ENCODE data around the gene EOGT.

EOGT gene

DNA sequence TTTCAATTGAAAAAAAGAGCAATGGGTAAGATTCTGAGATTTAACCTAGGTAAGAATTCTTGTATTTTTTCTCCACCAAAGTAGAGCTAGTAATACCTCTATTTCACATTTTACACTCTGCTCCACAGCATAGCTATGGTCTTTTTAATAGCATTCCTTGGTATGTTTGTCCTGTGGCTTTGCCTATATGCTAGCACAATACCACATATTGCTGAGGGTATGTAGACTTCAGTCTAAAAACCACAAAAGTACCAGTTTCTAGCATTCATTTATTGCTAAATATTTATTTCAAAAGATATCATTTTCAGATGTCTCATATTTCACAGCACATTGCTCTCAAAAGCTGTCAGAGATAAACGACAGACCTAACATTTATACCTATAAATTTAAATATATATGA lies 18.2 kb upstream of the EOGT start:
- DNase-seq = no peak
- peaks cover 3% of the 10 kb centered on the region for H3K27me3 Mint-ChIP-seq (ENCODE audit: low read depth, poor library complexity)
- peaks cover 62% of the 10 kb centered on the region for H3K36me3 Mint-ChIP-seq (ENCODE audit: low read depth)
- no peak overlapping the region for H3K4me3 Mint-ChIP-seq
- H3K9me3 Mint-ChIP-seq = no peaks in the 10 kb centered on the region
- H3K4me1 Mint-ChIP-seq = no peaks in the 10 kb centered on the region
- TF ChIP-seq, protein P1, sequence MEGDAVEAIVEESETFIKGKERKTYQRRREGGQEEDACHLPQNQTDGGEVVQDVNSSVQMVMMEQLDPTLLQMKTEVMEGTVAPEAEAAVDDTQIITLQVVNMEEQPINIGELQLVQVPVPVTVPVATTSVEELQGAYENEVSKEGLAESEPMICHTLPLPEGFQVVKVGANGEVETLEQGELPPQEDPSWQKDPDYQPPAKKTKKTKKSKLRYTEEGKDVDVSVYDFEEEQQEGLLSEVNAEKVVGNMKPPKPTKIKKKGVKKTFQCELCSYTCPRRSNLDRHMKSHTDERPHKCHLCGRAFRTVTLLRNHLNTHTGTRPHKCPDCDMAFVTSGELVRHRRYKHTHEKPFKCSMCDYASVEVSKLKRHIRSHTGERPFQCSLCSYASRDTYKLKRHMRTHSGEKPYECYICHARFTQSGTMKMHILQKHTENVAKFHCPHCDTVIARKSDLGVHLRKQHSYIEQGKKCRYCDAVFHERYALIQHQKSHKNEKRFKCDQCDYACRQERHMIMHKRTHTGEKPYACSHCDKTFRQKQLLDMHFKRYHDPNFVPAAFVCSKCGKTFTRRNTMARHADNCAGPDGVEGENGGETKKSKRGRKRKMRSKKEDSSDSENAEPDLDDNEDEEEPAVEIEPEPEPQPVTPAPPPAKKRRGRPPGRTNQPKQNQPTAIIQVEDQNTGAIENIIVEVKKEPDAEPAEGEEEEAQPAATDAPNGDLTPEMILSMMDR (IDR thresholded peaks at IDR 0.05) = no peak
- H3K27ac Mint-ChIP-seq = no peak overlapping the region

DNA sequence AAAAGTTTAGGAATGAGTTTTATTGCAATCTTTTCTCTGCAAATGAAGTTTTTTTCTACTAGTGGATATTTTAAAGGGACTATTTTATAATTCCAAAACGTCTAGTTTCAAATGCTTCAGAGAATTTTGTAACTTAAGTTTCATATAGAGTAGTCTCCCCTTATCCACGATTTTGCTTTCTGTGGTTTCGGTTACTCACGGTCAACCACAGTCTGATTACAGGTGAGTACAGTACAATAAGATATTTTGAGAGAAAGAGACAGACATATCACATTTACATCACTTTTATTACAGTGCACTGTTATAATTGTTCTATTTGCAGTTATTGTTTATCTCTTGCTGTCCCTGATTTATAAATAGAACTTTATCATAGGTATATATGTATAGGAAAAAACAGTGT lies 7.4 kb upstream of the EOGT start:
- Mint-ChIP-seq H3K9me3 (peaks cover 9% of the 10 kb centered on the region), H3K27ac (no peak overlapping the region), H3K27me3 (ENCODE audit: low read depth, poor library complexity) (no peaks in the 10 kb centered on the region)

DNA sequence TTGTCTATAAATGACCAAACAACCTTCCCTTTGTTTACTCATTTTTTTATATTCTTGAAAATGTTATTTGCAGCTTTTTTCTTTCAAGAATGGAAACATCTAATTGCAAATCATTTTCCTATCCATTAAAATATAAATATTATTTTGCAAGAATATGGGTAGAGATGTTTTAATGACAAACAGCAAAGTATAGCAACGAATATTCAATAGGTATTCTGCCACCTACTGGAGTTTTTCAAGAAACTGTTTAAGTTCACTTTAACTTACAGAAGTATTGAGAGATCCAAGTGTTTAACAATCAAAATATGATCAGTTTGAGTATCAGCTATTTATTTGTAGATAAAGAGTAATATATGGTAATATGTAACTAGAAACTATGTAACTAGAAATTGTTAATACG lies 6.9 kb upstream of the EOGT start:
- peaks cover under 1% of the 10 kb centered on the region for H3K4me1 Mint-ChIP-seq
- DNase-seq = no peak
- H3K27ac Mint-ChIP-seq = no peak overlapping the region
- TF ChIP-seq, protein P1 (IDR thresholded peaks at IDR 0.05) = peak; percentile 30
- peaks cover 9% of the 10 kb centered on the region for H3K9me3 Mint-ChIP-seq
- no peaks in the 10 kb centered on the region for H3K27me3 Mint-ChIP-seq (ENCODE audit: low read depth, poor library complexity)
- peaks cover 40% of the 10 kb centered on the region for H3K36me3 Mint-ChIP-seq (ENCODE audit: low read depth)
- H3K4me3 Mint-ChIP-seq = no peak overlapping the region

More for the DNA sequence above, 7.4 kb upstream of the EOGT start:
- Mint-ChIP-seq H3K4me1 (no peaks in the 10 kb centered on the region), H3K4me3 (no peak overlapping the region), H3K36me3 (ENCODE audit: low read depth) (peaks cover 43% of the 10 kb centered on the region)
- TF ChIP-seq, protein P1 (IDR thresholded peaks at IDR 0.05) = no peak
- DNase-seq = no peak

DNA sequence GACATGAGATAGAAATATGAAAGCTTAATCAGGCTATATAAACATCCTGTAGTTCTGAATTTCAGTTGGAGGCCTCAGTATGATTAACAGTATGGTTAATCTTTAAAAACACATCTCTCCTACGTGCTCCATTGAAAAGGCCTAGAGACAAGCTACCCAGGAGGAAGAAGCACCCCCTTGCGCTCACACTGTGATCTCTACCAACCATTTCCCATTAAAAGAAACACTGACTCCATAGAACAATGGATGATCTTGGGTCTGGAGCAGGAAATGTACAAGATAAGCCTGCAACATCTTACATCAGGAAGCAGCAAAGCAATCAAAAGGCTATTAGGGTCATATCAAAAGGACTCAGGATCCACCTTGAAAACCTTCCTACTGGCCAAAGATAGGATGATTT lies 3.4 kb upstream of the EOGT start:
- Mint-ChIP-seq H3K36me3 (ENCODE audit: low read depth) (peaks cover 32% of the 10 kb centered on the region), H3K4me3 (no peak overlapping the region), H3K4me1 (peaks cover 27% of the 10 kb centered on the region), H3K9me3 (peaks cover 9% of the 10 kb centered on the region), H3K27me3 (ENCODE audit: low read depth, poor library complexity) (no peaks in the 10 kb centered on the region), H3K27ac (no peak overlapping the region)
- no peak for DNase-seq
- TF ChIP-seq, protein P1 (IDR thresholded peaks at IDR 0.05) = no peak

DNA sequence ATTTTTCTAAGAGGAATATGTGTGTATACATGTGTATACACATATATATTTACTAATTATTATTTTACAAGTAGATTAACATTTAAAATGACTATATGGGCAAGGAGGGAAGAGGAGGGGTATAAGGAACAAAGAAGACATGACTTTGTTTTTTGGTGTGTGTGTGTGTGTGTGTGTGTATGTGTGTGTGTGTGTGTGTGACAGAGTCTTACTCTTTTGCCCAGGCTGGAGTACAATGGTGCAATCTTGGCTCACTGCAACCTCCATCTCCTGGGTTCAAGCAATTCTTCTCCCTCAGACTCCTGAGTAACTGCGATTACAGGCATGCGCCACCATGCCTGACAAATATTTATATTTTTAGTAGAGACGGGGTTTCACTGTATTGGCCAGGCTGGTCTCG lies 2.6 kb upstream of the EOGT start:
- Mint-ChIP-seq H3K27ac (no peak overlapping the region), H3K4me3 (no peak overlapping the region), H3K9me3 (peaks cover 9% of the 10 kb centered on the region), H3K27me3 (ENCODE audit: low read depth, poor library complexity) (no peaks in the 10 kb centered on the region), H3K4me1 (peaks cover 35% of the 10 kb centered on the region), H3K36me3 (ENCODE audit: low read depth) (peaks cover 32% of the 10 kb centered on the region)
- no peak for DNase-seq
- TF ChIP-seq, protein P1 (IDR thresholded peaks at IDR 0.05) = no peak

DNA sequence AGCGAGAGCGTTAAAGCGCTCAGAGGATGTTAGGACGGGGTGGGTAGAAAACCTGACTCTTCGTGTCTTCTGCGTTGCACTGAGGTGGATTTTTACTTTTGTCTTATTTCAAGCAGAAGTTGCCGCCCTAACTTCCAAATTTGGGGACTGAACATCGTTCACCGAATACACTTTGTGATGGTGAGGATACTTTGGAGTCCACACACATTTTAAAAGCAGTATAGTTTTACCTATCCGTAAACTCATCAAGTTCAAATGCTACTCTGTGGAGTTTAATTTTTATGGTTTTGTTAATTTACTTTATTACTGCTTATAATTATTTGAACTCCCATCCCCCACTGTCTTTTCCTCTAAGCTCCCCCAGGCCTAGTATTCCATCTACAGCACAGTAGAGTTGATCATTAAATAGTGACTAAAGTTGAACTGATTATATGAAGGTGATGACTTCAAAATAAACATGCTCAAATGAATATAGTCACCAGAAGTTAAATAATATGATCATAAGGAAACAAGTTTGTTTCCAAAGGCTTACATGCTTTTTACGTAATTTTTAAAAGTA lies 617 bp upstream of the EOGT start:
- Mint-ChIP-seq H3K9me3 (peaks cover 9% of the 10 kb centered on the region), H3K27ac (no peak overlapping the region), H3K36me3 (ENCODE audit: low read depth) (peaks cover 32% of the 10 kb centered on the region), H3K4me1 (peaks cover 55% of the 10 kb centered on the region), H3K4me3 (peak overlapping the region; percentile 82), H3K27me3 (ENCODE audit: low read depth, poor library complexity) (no peaks in the 10 kb centered on the region)
- TF ChIP-seq, protein P1 (IDR thresholded peaks at IDR 0.05) = no peak
- no peak for DNase-seq
